ENCODE data around the gene C1orf105. TPM values are rescaled to one million over a fixed set of nuclear protein-coding genes. Genes with fewer than 3 reads are reported as not detected.
"Not testable (repeated sequence)": the region's sequence is repeated elsewhere in the genome, so short reads cannot be mapped to it uniquely, and the experiment has no call there.

C1orf105 gene
- total RNA-seq, 4 donors from 2014 or later = not detected

DNA sequence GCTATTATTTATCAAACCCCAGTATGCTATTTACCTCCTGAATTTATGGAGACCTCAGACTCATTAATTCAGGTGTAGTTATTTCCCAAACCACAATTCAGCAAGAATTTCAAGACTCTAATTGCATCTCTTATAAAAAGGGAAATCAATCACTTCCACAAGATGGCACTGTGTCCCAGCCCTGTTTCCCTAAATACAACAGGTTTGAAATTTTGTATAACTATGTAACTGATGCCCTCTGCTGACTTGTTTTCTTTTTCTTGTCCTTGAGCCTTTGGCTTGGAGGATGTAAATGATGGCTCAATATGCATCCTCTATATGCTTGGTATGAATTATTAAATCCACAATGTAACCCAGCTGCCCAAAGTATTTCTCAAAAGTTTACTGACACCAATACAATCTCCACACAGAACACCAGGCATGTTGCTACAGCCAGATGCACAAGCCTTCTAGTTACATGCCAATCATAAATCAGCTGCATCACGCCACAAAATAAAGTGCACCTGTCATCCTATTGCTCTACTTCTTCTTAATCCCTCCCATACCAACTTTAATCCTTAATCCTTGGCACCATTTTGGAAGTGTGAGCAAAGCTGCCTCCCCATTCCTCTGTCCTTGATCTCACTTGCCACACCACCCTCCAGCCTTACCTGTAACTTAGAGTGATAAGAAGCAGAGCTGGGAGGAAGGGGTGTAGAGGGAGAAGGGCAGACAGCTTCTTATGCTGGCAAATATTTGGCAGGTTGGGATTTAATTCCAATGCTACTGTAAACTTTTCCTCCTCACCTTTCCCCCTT is 9.0 kb downstream of the C1orf105 start:
- H3K4me3 ChIP-seq (replicated peaks in 1 of 3) = no peak overlapping the region
- TF ChIP-seq, protein P1, sequence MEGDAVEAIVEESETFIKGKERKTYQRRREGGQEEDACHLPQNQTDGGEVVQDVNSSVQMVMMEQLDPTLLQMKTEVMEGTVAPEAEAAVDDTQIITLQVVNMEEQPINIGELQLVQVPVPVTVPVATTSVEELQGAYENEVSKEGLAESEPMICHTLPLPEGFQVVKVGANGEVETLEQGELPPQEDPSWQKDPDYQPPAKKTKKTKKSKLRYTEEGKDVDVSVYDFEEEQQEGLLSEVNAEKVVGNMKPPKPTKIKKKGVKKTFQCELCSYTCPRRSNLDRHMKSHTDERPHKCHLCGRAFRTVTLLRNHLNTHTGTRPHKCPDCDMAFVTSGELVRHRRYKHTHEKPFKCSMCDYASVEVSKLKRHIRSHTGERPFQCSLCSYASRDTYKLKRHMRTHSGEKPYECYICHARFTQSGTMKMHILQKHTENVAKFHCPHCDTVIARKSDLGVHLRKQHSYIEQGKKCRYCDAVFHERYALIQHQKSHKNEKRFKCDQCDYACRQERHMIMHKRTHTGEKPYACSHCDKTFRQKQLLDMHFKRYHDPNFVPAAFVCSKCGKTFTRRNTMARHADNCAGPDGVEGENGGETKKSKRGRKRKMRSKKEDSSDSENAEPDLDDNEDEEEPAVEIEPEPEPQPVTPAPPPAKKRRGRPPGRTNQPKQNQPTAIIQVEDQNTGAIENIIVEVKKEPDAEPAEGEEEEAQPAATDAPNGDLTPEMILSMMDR (IDR thresholded peaks at IDR 0.05) = peak; percentile 15 to 71 (median 52)
- TF ChIP-seq POLR2A (IDR thresholded peaks at IDR 0.05) = no peak
- DNase-seq = peak in 1 of 2 donors; percentile 14
- H3K4me1 ChIP-seq = peaks cover 0 to 9% of the 10 kb centered on the region in 2 donors
- no peaks in the 10 kb centered on the region for H3K27me3 ChIP-seq
- no peaks in the 10 kb centered on the region for H3K9me3 ChIP-seq
- H3K27ac ChIP-seq = no peak overlapping the region
- intact Hi-C loops (cut with DNase I) = no loop called here
- H3K36me3 ChIP-seq = no peaks in the 10 kb centered on the region
- 90 to 100% methylated on average over 1 of the region's 1 CpG for WGBS, 2 donors

- peaks cover 0 to 9% of the 10 kb centered on the region in 2 donors for H3K4me1 ChIP-seq
- no peak for DNase-seq
- intact Hi-C loops (cut with DNase I) = no loop called here
Observed at GRCh38 chr1:172430128-172430454, 9.6 kb downstream of the C1orf105 start.

DNA sequence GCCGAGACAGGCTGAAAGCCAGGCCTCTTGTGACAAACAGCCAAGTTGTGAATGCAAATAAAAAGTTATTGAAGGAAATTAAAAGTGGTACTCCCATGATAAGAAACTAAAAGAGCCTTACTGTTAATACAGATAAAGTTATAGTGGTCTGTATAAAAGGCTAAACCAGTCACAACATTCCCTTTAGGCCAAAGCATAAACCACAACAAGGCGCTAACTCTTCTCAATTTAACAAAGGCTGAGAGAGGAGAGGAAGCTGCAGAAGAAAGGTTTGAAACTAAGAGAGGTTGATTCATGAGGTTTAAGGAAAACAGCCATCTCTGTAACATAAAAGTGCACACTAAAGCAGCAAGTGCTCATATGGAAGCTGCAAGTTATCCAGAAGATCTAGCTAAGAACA is 10.7 kb downstream of the C1orf105 start:
- Histone ChIP-seq H3K27me3 (no peaks in the 10 kb centered on the region), H3K27ac (no peak overlapping the region), H3K36me3 (no peaks in the 10 kb centered on the region), H3K4me1 (peaks cover 0 to 9% of the 10 kb centered on the region in 2 donors), H3K9me3 (no peaks in the 10 kb centered on the region), H3K4me3 (replicated peaks in 1 of 3) (no peak overlapping the region)
- 84 to 92% methylated on average over 2 of the region's 2 CpGs for WGBS, 2 donors
- TF ChIP-seq POLR2A (IDR thresholded peaks at IDR 0.05) = no peak
- TF ChIP-seq, protein P1 (IDR thresholded peaks at IDR 0.05) = no peak
- no peak for DNase-seq
- intact Hi-C loops (cut with DNase I) = no loop called here

More at GRCh38 chr1:172430128-172430454, 9.6 kb downstream of the C1orf105 start:
- Histone ChIP-seq H3K27me3 (no peaks in the 10 kb centered on the region), H3K27ac (no peak overlapping the region), H3K9me3 (no peaks in the 10 kb centered on the region), H3K4me3 (replicated peaks in 1 of 3) (no peak overlapping the region), H3K36me3 (no peaks in the 10 kb centered on the region)
- TF ChIP-seq, protein P1 (IDR thresholded peaks at IDR 0.05) = no peak
- no peak for TF ChIP-seq POLR2A (IDR thresholded peaks at IDR 0.05)
- 90 to 91% methylated on average over 1 of the region's 1 CpG for WGBS, 2 donors

DNA sequence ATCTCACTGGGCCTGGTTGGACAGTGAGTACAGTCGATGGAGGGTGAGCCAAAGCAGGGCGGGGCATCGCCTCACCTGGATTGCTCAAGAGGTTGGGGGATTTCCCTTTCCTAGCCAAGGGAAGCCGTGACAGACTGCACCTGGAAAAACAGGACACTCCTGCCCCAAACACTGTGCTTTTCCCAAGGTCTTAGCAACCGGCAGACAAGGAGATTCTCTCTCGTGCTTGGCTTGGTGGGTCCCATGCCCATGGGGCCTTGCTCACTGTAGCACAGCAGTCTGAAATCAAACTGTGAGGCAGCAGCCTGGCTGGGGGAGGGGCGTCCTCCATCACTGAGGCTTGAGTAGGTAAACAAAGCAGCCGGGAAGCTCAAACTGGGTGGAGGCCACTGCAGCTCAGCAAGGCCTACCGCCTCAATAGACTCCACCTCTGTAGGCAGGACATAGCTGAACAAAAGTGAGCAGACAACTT is 11.3 kb downstream of the C1orf105 start:
- no peaks in the 10 kb centered on the region for H3K36me3 ChIP-seq
- H3K9me3 ChIP-seq = no peaks in the 10 kb centered on the region
- no peak overlapping the region for H3K27ac ChIP-seq
- H3K27me3 ChIP-seq = no peaks in the 10 kb centered on the region
- H3K4me3 ChIP-seq (replicated peaks in 1 of 3) = no peak overlapping the region
- peak; percentile 58 to 62 for DNase-seq
- peaks cover 0 to 9% of the 10 kb centered on the region in 2 donors for H3K4me1 ChIP-seq
- intact Hi-C loops (cut with DNase I) = no loop called here
- TF ChIP-seq, protein P1 (IDR thresholded peaks at IDR 0.05) = no peak
- no peak for TF ChIP-seq POLR2A (IDR thresholded peaks at IDR 0.05)
- 61 to 67% methylated on average over 9 of the region's 9 CpGs for WGBS, 2 donors

GRCh38 chr1:172437183-172437582 is 16.7 kb downstream of the C1orf105 start:
- WGBS, 2 donors = 88 to 92% methylated on average over 3 of the region's 3 CpGs
- H3K9me3 ChIP-seq; H3K36me3 ChIP-seq; DNase-seq; H3K4me3 ChIP-seq (replicated peaks in 1 of 3); H3K27ac ChIP-seq; H3K27me3 ChIP-seq; intact Hi-C loops (cut with DNase I); H3K4me1 ChIP-seq: not testable (repeated sequence)
